GM19372 (cell line): Measurements from ENCODE around the gene DHRS7.

Source experiments
- ATAC-seq: cut with Tn5 transposase; IDR thresholded peaks from one replicate; pipeline ENCODE4 v1.9.1; 2021; ENCODE audit warnings: mild to moderate bottlenecking, low read depth, moderate library complexity; ENCODE audit not compliant: unreplicated experiment

DHRS7 gene

DNA sequence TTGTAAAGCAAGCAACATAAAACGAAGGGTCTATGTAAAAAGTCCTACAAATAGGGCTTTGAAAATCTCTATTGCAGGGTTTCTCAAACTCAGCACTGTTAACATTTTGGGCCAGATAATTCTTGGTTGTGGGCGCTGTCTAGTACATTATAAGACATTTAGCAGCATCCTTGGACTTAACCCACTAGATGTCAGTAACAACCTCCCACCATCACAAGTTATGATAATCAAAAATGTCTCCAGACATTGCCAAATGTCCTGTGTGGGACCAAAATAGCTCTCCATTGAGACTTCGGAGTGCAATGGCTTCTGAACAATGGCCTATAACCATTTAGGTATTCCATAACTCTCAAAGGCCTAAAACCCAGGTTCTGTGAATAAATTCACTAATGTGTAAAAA, 22.9 kb upstream of the DHRS7 start:
- ATAC-seq, result no peak

DNA sequence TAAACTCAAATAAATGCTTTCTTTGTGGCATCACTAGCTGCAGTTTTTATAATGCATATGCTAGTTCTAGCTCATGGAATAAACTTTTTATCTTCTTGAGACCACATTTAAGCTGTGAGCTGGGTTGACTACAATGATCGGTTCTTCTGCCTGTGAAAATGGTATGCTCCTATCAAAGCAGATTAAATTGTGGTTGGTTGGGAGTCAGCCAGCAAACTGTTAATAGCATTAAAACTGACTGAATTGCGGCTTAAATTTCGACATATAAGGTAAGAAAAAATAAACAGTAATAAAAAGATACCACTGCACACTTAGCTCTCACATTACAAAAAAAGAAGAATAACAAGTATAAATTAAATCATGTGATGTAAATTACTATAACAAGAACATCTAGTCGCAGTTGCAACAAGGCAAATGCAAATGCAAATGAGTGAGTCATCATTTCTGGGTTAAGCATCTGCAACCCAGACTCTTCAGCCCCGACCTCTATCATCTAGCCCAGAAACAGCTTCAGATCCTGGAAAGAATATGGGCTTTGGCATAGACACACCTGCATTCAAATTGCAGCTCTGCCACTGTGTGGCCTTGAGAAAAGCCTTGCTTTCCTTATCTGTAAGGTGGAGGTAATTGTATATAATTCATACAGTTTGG, 19.8 kb upstream of the DHRS7 start:
- ATAC-seq, result no peak

DNA sequence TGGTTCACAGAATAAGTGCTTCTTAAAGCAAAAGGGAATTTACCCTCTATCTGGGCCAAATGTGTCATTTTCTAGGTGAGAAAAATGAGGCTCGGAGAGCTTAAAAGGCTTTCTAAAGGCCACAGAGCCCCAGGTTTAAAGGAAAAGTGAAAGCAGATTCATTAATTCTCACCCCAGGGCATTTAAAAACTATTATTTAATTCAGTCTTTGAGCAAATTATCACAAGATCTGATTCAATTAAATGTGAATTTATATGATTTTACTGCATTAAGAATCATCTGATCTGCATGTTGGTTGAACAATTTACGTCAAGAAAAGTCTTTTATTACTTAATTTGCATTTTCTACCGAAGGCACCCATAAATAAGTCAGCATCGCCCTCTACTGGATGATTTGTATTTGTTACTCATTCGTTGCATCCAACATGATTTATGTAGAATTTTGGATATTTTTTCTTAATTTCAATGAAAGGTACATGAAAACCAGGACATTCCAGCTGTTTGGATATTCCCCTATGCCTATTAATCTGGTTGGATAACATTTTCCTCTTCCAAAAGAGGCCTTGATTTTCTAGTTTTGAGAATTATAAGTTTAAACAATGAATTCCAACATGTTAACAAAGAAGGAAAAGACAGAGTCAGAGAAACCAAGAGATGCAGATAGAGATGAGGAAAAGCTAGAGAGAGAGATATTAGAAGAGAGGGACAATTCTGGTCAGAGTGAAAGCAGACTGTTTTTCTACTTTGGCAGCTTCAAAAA, 19.1 kb upstream of the DHRS7 start:
- ATAC-seq, result peak; percentile 42

DNA sequence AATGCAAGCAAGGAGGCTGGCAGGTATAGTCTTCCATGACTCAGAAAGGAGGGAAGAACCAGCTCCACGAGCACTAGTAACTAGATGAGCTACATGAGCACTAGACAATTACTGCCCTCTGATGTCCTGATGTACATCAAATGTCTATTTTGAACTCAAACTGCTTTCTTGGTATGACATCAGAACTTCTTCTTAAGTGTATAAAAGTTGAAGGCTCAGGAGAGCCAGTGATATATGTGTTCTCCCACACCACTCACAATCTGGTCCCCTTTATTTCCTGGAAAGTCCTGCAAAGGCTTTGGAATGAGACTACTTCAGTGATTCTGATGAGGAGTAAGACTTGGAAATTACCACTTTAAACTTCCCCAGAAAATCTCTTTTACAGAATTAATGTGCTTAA, 18.5 kb upstream of the DHRS7 start:
- ATAC-seq, result peak; percentile 40

DNA sequence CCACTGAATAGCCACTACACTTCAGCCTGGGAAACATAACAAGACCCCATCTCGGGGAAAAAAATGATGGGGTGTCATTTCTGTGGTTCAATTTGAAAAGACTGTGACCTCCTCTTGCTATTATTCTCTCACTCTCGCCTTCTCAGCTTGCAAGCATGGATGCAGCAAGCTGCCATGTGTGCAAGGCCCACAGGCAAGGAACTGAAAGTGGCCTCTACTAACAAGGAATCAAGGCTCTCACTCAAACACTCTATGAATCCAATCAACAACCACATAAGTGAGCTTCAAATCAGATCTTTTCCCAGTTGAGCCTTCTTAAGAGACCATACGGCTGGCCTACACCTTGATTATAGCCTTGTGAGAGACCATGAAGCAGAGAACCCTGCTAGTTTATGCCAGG, 17.9 kb upstream of the DHRS7 start:
- peak; percentile 39 for ATAC-seq

DNA sequence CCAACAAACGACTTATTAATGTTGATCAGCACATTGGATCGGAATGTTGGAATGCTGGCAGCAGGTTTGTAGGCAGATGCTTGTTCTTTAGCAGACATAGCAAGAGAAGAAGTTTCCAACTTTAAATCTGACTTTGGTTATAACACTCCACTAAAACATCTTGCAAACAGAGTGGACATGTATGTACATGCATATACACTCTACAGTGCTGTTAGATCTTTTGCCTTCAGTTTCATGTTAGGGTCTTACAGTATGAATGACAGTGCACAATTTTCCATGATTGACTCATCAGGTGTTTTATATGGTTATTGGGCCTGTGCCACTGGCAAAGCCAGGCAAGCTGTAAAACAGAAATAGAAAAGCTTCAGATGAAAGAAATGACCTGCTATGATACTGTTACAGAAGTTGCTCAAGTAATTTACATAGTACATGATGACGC, 14.3 kb upstream of the DHRS7 start:
- ATAC-seq, result no peak

DNA sequence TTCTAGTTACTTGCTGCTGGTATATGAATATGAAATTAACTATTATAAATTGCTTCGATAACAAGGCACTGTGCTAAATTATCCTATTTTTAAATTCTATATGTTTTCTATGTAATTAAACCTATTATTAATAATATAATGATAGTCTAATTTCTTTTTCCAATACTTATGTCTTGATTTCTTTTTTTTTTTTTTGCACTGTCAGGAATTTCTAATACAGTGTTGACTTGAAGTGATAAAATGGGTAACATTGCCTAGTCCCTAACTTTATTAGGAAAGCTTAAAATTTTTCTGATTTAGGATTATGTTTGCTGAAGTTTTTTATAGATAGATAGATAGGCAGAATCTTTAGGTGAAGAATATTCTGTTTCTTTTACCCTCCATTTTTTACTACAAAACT, 13.6 kb upstream of the DHRS7 start:
- no peak for ATAC-seq

DNA sequence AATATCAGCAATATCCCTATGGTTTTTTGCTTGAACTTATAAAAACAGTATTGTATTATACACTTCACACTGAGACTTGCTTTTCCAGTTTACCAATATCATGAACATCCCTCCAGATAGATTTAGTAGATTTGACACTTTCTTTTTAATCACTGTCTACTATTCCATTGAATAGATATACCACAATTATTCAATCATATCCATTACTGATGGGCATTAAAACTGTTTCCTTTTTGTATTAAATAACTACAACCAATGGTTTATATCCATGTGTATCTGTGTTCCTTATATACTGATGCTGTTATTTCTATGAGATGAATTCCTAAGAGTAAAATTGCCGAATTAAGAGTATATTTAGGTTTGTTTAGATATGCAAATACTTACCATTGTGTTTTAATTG, 13.0 kb upstream of the DHRS7 start:
- no peak for ATAC-seq

DNA sequence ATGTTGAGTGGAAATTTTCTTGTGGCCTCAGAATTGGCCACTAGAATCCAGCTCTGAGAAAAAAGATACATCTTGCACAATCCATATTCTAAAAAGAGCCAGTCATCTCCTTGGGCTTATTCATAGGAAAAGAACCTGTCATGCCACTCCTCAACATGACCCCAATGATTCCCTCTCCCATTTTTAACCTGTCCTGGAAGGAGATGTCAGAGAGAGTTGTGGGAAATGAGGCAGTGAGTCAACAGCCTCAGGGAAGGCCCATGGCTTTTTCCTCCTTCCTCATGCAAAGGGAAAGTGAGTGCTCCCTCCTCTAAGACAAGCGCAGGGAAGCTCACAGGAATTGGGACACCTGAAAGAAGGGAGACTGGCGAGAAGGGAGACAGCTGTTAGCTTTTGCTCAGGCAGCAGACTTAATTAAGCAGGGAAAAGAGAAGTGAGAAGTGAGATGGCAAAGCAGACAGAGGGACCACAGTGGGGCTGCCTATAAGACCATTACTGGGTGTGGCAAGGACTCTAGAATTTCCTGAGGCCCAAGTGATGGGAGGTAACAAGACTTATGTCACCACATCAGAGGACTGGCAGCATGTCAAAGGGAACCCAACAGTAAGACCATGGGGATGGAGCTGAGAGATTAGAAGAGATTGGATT, 10.2 kb upstream of the DHRS7 start:
- ATAC-seq, result no peak

DNA sequence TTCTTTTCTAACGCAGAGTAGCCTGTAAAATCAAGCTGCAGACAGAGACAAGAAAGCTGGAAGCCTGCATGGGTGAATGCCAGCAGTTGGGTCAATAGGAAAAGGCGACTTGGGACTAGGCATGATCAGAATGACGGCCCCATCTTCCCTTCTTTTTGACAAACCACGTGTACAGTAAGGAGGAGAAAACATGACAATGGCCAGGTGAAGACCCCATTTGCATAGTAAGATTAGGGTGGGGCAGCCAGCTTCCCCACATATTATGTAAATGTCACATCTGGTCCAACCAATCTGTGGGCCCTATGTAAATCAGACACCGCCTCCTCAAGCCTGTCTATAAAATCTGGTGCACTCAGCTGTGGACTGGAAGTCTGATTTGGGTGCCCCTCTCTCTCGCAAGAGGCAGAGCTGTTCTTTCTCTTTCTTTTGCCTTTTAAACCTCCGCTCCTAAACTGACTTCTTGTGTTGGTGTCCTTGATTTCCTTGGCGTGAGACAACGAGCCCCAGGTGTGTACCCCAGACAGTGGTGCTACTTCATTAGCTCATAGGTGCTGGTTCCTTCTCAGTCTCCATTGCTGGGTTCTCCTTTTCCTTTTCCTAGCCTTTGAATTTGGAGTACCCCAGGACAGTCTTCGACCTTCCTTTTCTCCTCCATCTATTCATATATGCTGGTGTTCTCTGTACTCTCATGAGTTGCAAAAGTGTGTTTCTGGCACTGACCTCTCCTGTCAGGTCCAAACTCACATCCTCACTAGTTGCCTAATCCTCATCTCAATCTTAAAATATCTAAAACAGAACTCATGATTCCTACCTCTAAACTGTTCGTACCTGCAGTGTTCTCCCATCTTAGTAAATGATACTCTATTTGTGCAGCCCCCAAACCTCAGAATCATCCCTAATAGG, 9.4 kb upstream of the DHRS7 start:
- no peak for ATAC-seq

DNA sequence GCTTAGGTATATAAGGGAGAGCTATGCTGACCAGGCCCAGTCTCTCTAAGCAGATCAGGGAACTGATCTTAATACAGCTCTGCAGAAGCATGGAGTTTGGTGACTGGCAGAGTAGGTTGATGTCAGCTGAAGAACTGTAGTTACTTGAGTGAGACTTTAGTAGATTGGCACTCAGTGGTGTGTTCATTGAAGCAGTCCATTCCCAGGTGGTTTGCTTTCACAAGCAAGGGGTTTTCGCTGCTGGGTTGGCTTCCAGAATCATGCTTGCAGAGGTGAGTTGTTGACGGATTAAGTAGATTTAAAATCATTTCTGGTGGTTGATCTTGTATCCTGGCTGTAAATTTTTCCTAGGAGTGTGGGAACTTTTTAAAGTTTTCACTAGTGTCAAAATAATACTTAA, 6.5 kb upstream of the DHRS7 start:
- no peak for ATAC-seq

DNA sequence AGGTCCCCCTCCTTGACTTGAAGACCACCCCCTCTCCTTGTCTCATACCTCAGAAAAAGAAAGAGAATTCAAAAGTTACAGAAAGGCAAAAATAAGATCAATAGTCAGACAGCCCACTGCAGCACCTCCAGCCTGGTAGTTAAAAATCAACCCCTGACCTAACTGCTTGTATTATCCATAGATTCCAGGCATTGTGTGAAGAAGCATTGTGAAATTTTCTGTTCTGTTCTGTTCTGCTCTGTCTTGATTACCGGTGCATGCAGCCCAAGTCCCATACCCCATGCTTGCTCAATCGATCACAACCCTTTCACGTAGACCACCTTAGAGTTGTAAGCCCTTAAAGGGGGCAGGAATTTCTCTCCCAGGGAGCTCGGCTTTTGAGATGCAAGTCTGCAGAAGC, 5.8 kb upstream of the DHRS7 start:
- no peak for ATAC-seq

DNA sequence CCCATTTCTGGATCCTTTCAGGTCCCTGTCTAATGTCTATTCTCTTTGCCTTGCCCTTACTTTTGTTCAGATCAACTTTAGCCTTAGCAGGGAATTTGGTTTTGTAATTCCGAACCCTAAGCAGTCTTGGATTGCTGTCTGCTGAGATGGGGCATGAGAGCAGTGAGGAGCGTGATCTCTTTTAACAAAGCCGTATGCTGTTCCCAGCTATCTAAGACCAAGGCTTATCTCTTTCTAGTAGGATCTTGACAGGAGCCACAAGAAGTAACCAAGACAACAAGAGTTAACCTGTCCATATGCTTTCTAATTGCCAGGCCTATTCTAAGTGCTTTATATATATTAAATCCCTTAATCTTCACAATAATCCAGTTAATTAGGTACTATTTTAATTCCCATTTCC, 4.5 kb upstream of the DHRS7 start:
- ATAC-seq, result no peak

DNA sequence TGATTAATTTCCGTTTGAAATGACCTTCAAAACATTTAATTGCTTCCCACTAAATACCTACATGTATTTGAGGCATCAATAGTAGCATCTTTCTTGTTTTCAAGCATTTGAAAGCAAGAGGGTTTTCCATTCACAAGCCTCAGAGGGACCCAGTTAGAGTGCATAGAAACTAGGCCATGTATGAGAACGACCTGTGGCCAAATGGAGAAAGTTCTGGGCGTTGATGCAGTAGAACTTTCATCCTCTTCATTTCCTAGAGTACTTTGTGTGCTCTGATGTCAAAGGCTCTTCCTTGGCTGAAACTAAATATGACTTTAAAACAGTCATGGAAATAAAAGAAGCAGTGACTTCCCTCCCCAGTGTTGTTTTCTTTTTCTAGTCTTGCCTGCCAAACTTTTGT, 944 bp upstream of the DHRS7 start:
- ATAC-seq, result no peak

DNA sequence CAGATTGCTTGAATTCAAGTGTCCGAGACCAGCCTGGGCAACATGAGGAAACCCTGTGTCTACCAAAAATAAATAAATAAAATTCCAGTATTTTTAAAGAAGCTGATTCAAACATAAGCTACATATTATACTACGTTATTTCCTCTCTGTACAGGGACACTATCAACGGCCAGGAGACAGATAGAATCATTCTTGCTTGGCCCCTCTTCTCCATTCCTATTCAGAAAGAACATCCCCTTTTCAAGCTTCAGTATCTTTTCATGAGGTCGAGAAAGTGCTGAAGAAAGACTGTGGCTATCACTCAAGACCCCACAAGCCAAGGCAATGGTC, 314 bp upstream of the DHRS7 start:
- ATAC-seq, result no peak

DNA sequence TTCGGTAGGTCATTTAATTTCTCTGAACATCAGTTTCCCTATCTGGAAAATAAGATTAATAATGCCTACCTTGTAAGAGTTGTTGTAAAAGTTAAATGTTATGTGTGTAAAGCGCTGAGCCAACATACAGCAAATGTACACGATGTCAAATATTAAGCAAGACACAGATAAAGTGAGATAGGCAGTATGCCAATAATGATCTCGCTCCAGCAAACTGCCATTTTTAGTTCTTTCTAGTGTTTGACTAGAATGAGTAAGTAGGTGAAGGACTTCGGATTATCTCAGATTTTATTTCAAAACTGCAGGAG, 840 bp downstream of the DHRS7 start:
- ATAC-seq, result peak; percentile 9

DNA sequence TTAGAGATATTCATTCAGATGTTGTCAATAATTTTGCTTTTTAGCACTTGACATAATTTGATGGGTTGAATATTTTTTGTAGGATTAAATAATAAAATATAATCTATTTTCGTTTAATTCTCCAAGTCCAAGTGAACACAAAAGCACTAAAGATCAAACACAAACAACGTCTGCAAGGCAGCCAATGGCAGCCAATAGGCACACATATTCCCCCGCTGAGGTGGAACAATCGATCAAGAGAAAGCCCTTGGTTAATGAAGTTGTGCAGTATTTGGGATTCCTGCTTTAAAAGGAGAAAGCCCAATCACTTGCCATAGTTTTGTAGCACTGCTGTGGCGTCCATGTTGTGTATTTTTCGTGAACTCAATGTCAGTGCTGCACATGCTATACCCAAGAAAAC, 1.5 kb downstream of the DHRS7 start:
- ATAC-seq, result no peak

DNA sequence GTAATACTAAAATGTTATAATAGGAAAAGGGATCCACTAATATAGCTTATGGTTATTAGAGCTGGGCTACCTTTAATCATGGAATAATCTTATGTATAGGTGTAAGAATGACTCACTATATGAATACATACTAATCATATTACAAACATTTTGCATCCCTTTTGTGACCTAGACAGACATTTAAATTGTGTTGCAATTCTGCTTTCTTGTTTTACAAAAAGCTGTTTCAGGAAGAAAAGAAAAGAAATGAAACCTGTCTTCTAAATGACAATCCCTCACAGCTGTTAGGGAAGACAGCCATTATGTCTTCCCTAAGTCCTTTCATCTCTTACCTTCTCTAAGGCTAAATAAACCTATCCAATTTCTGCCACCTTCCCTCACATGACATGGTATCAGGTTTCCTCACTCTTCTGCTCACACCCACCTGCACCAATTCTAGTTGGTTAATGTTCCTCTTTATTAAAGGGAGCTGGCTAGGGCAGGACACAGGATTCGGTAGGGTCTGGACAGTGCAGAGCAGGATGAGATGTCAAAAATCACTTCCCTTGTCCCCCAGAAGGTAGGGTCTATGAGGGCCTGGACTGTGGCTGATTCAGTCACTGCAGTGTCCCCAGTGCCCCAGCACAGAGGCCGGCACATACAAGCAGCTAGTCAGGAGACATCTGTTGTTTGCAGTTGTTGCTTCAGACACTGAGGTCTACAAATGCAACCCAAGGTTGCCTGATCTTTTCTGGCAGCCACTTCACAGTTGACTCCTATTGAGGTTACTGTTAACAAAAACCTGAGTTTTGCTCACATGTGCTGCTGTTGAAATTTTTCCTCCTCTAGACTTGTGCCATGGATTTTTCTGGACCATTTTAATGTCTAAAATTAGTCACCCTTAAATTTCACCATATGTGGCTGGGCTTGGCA, 3.7 kb downstream of the DHRS7 start:
- ATAC-seq, result no peak

DNA sequence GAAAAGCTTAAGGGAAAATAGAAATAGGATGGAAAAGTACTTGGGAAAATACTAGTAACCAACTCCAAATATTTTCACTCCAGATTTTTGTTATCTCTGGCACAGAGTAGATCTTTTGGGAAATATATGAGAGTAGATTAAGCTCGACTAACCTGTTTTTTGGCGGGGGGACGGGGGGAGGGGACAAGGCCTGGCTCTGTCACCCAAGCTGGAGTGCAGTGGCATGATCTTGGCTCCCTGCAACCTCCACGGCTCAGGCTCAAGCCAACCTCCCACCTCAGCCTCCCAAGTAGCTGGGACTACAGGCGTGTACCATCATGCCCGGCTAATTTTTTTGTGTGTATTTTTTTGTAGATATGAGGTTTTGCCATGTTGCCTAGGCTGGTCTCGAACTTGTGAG, 4.8 kb downstream of the DHRS7 start:
- ATAC-seq, result no peak

DNA sequence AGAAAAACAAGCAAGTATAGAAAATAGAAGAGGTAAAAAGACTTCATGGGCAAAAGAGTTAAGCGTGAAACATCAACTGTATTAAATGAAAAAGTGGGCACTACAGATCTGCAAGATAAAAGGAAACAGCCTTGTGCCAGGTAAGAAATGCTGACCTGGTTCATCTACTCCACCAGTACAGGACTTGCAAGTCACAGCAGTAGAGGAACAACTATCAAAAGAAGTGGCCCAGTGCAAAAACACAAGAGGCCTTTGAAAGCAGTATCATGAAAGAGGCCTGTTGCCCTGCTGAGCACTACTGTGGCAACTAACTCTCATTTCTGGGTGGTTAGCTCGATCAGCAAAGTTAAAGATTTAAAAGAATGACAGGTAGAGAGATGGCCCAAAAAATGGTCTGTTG, 10.5 kb downstream of the DHRS7 start:
- no peak for ATAC-seq
